HG03439 (cell line): Measurements from ENCODE around the gene EFCAB9.
"Not testable (repeated sequence)": the region's sequence is repeated elsewhere in the genome, so short reads cannot be mapped to it uniquely, and the experiment has no call there.

Experiments used
- ATAC-seq: cut with Tn5 transposase; IDR thresholded peaks from one replicate; pipeline ENCODE4 v1.9.1; 2021; ENCODE audit warnings: mild to moderate bottlenecking, moderate library complexity; ENCODE audit not compliant: unreplicated experiment

EFCAB9 gene

GRCh38 chr5:172188033-172188892, 5.7 kb upstream of the EFCAB9 start, which contains the start of gene STK10:
TSS of gene STK10 (minus strand) at chr5:172188224. CDS start at chr5:172188042, 182 bp downstream.
- ATAC-seq = peak; percentile 68

DNA sequence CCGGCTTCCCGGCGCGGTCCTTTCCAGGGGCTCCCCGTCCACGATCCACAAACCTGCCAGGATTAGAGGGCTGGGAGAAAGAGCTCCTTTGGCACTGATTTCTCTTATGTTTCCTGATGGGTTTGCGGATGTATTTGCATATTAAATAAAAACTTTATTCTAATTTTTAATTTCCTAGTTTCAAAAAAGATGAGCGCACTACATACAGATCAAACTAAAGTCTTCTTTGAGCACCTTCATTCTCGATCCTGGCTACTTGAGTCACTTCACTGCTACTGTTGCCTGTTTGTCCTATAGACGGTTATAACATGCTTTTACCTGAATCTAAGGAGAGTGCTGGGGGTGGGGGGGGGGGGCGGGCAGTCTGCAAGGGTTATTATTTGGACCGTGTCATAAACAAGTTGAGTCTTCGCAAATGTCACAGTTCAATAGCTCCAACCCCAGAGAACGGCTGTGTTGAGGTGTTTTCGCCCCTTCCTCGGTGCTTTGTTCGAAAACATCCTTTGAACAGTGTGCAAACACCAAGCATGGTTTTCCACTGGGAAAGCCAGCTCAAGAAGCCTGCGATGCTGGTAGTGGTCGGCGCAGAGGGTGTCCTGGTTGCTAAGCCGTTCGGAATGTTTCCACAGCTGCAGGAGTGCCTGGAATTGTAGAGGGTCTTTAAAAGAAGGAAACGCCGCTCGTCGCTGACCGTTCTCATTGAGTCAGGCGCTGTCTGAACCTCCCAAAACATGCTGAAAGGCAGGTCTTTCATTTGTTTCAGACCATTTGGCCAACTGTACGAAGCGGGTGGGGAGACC, 4.9 kb upstream of the EFCAB9 start:
- ATAC-seq = no peak

- no peak for ATAC-seq
Observed at GRCh38 chr5:172189693-172190296, 4.2 kb upstream of the EFCAB9 start.

- no peak for ATAC-seq
Observed at GRCh38 chr5:172194985-172195774, 1.2 kb downstream of the EFCAB9 start.

- ATAC-seq = not testable (repeated sequence)
Observed at GRCh38 chr5:172197775-172198174, 3.8 kb downstream of the EFCAB9 start.

GRCh38 chr5:172199446-172199845, 5.5 kb downstream of the EFCAB9 start:
- no peak for ATAC-seq

- no peak for ATAC-seq
Observed at GRCh38 chr5:172200476-172200875, 6.5 kb downstream of the EFCAB9 start.

GRCh38 chr5:172205984-172206383, 12.0 kb downstream of the EFCAB9 start:
- ATAC-seq = not testable (repeated sequence)

DNA sequence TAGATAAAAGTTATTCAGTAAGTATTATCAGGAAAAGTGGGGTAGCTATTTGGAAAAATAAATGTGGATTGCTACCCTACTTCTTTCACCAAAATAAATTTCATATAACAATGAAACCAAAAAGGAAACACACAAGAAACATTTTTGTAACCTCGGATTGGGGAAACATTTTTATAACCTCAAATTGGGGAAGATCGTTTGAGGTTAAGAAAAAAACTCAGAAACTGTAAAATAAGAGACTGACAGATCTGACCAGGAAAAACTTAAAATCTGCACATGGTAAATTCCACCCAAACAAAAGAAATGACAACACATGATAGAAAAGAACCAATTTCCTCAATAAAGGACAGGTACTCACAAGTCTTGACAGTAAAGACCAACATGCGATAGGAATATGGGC, 13.5 kb downstream of the EFCAB9 start:
- no peak for ATAC-seq

- no peak for ATAC-seq
Observed at GRCh38 chr5:172209714-172210113, 15.7 kb downstream of the EFCAB9 start.

GRCh38 chr5:172211676-172212075, 17.7 kb downstream of the EFCAB9 start:
- no peak for ATAC-seq

GRCh38 chr5:172213126-172213525, 19.2 kb downstream of the EFCAB9 start:
- ATAC-seq = no peak

DNA sequence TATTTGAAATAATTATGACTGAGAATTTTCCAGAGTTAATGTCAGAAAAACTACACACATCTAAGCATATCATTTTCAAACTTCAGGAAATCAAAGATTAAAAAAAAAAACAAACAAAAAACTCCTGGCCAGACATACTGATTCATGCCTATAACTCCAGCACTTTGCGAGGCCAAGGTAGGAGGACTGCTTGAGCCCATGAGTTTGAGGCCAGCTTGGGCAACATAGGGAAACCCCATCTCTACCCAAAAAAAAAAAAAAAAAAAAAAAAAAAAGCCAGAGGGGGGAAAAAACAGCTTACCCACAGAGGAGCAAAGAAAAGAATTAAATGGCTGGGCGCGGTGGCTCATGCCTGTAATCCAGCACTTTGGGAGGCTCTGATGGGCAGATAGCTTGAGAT, 22.4 kb downstream of the EFCAB9 start:
- ATAC-seq = no peak

- no peak for ATAC-seq
Observed at GRCh38 chr5:172219296-172219695, 25.3 kb downstream of the EFCAB9 start.

GRCh38 chr5:172223901-172224873, 30.2 kb downstream of the EFCAB9 start:
- peak; percentile 81 for ATAC-seq

DNA sequence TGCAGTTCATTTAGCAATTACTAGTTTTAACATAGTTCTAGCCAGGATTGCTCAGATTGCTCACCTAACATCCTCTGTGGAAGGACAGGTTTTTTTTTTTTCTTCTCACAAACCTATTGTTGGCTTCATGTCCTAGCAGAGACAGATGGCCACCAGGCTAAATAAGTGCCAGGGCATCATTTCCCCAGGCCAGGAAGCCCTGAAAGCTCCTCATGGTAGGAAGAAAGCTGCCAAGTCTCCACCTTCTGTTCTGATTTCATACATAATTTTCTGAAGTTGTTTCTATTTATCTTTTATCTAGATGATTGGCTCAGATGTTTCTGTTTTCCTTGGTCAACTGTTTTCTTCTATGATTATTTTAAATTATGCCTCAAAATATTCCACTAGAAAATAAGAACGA, 31.0 kb downstream of the EFCAB9 start:
- ATAC-seq = no peak

- no peak for ATAC-seq
Observed at GRCh38 chr5:172229904-172230303, 35.9 kb downstream of the EFCAB9 start.

DNA sequence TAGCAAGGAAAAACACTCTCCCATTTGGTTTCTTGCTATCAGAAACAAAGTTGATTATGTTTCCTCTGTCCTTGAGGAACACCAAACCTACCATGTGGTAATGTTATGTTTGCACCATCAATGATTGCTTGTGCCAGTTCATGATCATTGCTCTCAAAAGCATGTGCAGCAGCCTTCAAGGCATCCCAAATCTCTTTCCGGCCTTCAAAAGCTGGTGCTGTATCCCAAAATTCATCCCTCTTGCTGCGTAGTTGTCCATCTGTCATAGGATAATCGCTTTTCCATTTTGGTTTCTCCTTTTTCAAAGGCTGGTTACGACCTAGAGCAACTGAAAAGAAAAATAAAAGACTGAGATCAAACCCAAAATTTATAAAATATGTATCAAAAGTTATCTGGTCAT, 40.1 kb downstream of the EFCAB9 start:
- ATAC-seq = no peak

GRCh38 chr5:172235132-172235780, 41.3 kb downstream of the EFCAB9 start:
- ATAC-seq = no peak
